PC-3 (cell line): ENCODE data around the gene PPM1E. TPM values are rescaled to one million over a fixed set of nuclear protein-coding genes. Genes with fewer than 3 reads are reported as not detected.

Experiments used
- ATAC-seq: fragments of 200-7000 bp; cut with Tn5 transposase; 2 replicates; pipeline ENCODE4 v1.9.1; 2020; ENCODE audit warnings: mild to moderate bottlenecking, moderate library complexity
- BruUV-seq: library from RNA; stranded (reverse); fragments of 400-500 nt; replicated peaks from 2 replicates; lab custom pipeline; 2021; lab: Mats Ljungman, UMichigan
- CTCF ChIA-PET: fragments of 300-600 bp; sonication (Branson Sonifier 250); formaldehyde crosslinking; loops from one replicate; lab custom pipeline; 2022; ENCODE audit warnings: antibody characterized with exemption; lab: Charles Lee
- POLR2A ChIA-PET: fragments of 300-600 bp; sonication (Branson Sonifier 250); formaldehyde crosslinking; loops from one replicate; lab custom pipeline; 2022; ENCODE audit warnings: antibody characterized with exemption; ENCODE audit not compliant: unreplicated experiment; lab: Charles Lee
- DNase-seq: peaks from one replicate; pipeline ENCODE4 v3.0.0-alpha.2; 2015
- H2AFZ ChIP-seq: fragments of 300-600 bp; sonication (generic); 2 replicates; pipeline ENCODE4 v1.6.0; 2016; ENCODE audit warnings: antibody characterized with exemption, low read length
- H3F3A ChIP-seq: fragments of 300-600 bp; sonication (generic); one replicate; pipeline ENCODE4 v1.6.0; 2017; ENCODE audit warnings: antibody characterized with exemption, low read length, control low read depth, mild to moderate bottlenecking; ENCODE audit not compliant: unreplicated experiment
- H3K27ac ChIP-seq: fragments of 300-600 bp; sonication (generic); 2 replicates; pipeline ENCODE4 v1.5.1; 2016; ENCODE audit warnings: mild to moderate bottlenecking, low read length
- H3K27me3 ChIP-seq: fragments of 300-600 bp; sonication (generic); 2 replicates; pipeline ENCODE4 v1.6.1; 2016; ENCODE audit warnings: low read length, mixed read lengths
- H3K36me3 ChIP-seq: fragments of 300-600 bp; sonication (generic); 2 replicates; pipeline ENCODE4 v1.6.1; 2016; ENCODE audit warnings: low read depth, mixed run types, low read length, mixed read lengths
- H3K4me1 ChIP-seq: fragments of 300-600 bp; sonication (generic); 2 replicates; pipeline ENCODE4 v1.5.1; 2016; ENCODE audit warnings: low read length; ENCODE audit not compliant: insufficient read depth
- H3K4me2 ChIP-seq: fragments of 300-600 bp; sonication (generic); 2 replicates; pipeline ENCODE4 v1.6.0; 2016; ENCODE audit warnings: low read length
- H3K4me3 ChIP-seq: fragments of 300-600 bp; sonication (generic); 2 replicates; pipeline ENCODE4 v1.5.1; 2016; ENCODE audit warnings: mild to moderate bottlenecking, low read length, mixed read lengths
- H3K79me2 ChIP-seq: fragments of 300-600 bp; sonication (generic); 2 replicates; pipeline ENCODE4 v1.6.1; 2017; ENCODE audit warnings: low read length, mixed read lengths
- H3K9ac ChIP-seq: fragments of 300-600 bp; sonication (generic); 2 replicates; pipeline ENCODE4 v1.6.0; 2016; ENCODE audit warnings: mild to moderate bottlenecking, low read length
- H3K9me2 ChIP-seq: fragments of 300-600 bp; sonication (generic); replicated peaks from 2 replicates; pipeline ENCODE4 v1.6.1; 2016; ENCODE audit warnings: mixed run types, low read length, mixed read lengths
- H3K9me3 ChIP-seq: fragments of 300-600 bp; sonication (generic); 2 replicates; pipeline ENCODE4 v1.6.1; 2016; ENCODE audit warnings: low read length, mixed read lengths
- H4K20me1 ChIP-seq: fragments of 300-600 bp; sonication (generic); 2 replicates; pipeline ENCODE4 v1.6.1; 2016; ENCODE audit warnings: low read length, mixed read lengths
- EZH2 ChIP-seq: fragments of 300-600 bp; sonication (generic); IDR thresholded peaks from one replicate; pipeline ENCODE4 v1.6.1; 2017; ENCODE audit warnings: antibody characterized with exemption, mild to moderate bottlenecking, low read length; ENCODE audit not compliant: unreplicated experiment
- EZH2phosphoT487 ChIP-seq: fragments of 300-600 bp; sonication (generic); IDR thresholded peaks from 2 replicates; pipeline ENCODE4 v1.6.1; 2018; ENCODE audit warnings: mild to moderate bottlenecking, antibody characterized with exemption, low read length, borderline replicate concordance
- intact Hi-C: fragments of 100-400 bp; cut with micrococcal nuclease; formaldehyde crosslinking; loops from 2 replicates; pipeline ENCODE4 v1.9.0; 2023
- total RNA-seq: library from RNA; depleted of rRNA; stranded (reverse); fragments of >200 nt; gene quantifications from 2 replicates; pipeline ENCODE4 v1.2.3, GENCODE V29; 2014
- TF ChIP-seq, protein P1 (sequence below): fragments of 300-600 bp; sonication (generic); conservative IDR thresholded peaks from 2 replicates; pipeline ENCODE4 v1.5.1; 2017; ENCODE audit warnings: antibody characterized with exemption, low read depth, mild to moderate bottlenecking, low read length

PPM1E gene
- total RNA-seq, 1 experiment from 2014 or later = not detected

DNA sequence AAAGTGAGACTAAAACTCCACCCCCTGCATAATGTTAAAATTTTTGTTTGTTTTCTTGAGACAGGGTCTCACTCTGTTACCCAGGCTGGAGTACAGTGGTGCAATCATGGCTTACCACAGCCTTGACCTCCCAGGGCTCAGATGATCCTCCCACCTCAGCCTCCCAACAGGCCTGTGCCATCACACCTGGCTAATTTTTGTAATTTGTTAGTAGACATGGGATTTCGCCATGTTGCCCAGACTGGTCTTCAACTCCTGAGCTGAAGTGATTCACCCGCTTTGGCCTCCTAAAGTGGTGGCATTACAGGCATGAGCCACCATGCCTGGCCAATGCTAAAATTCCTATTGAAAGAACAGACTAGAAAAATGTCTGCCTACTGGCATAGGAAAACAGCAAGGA is 247.2 kb downstream of the PPM1E start:
- POLR2A ChIA-PET = no interaction called here
- DNase-seq (no peak), ATAC-seq (no peak)
- H3K27ac ChIP-seq = no peak overlapping the region
- no peak overlapping the region for H3K9ac ChIP-seq
- H2AFZ ChIP-seq = no peak overlapping the region
- H3K9me3 ChIP-seq = no peaks in the 10 kb centered on the region
- no peaks in the 10 kb centered on the region for H3F3A ChIP-seq
- CTCF ChIA-PET = no interaction called here
- no peak overlapping the region for H3K4me2 ChIP-seq
- H3K79me2 ChIP-seq = no peaks in the 10 kb centered on the region
- H3K4me3 ChIP-seq = no peak overlapping the region
- H3K9me2 ChIP-seq = no peaks in the 10 kb centered on the region
- no peaks in the 10 kb centered on the region for H3K27me3 ChIP-seq
- H3K4me1 ChIP-seq = peaks cover 20% of the 10 kb centered on the region
- no TSS peak for BruUV-seq
- TF ChIP-seq EZH2 (no peak), EZH2phosphoT487 (no peak)
- TF ChIP-seq, protein P1, sequence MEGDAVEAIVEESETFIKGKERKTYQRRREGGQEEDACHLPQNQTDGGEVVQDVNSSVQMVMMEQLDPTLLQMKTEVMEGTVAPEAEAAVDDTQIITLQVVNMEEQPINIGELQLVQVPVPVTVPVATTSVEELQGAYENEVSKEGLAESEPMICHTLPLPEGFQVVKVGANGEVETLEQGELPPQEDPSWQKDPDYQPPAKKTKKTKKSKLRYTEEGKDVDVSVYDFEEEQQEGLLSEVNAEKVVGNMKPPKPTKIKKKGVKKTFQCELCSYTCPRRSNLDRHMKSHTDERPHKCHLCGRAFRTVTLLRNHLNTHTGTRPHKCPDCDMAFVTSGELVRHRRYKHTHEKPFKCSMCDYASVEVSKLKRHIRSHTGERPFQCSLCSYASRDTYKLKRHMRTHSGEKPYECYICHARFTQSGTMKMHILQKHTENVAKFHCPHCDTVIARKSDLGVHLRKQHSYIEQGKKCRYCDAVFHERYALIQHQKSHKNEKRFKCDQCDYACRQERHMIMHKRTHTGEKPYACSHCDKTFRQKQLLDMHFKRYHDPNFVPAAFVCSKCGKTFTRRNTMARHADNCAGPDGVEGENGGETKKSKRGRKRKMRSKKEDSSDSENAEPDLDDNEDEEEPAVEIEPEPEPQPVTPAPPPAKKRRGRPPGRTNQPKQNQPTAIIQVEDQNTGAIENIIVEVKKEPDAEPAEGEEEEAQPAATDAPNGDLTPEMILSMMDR = no peak
- H4K20me1 ChIP-seq = no peaks in the 10 kb centered on the region
- peaks cover 15% of the 10 kb centered on the region for H3K36me3 ChIP-seq
- intact Hi-C loops = no loop called here

DNA sequence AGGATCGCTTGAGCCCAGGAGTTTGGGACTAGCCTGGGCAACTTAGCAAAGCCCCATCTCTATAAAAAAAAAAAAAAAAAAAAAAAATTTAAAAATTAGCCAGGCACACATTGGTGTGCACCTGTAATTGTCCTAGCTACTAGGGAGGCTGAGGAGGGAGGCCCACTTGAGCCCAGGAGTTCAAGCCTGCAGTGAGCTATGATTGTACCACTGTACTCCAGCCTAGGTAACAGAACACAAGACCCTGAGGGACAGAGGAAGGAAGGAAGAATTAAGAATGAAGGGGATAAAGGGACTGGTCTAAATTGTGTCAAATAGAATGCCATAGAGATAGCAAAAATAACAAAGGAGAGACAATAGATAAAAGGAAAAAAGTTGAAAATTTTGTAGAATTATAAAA is 248.2 kb downstream of the PPM1E start:
- Histone ChIP-seq H3K79me2 (no peaks in the 10 kb centered on the region), H3K27me3 (no peaks in the 10 kb centered on the region), H3K9me3 (no peaks in the 10 kb centered on the region), H3K4me1 (peaks cover 10% of the 10 kb centered on the region), H3K27ac (no peak overlapping the region), H3K4me2 (no peak overlapping the region), H2AFZ (no peak overlapping the region), H3F3A (no peaks in the 10 kb centered on the region), H3K9ac (no peak overlapping the region), H4K20me1 (no peaks in the 10 kb centered on the region), H3K4me3 (no peak overlapping the region), H3K9me2 (no peaks in the 10 kb centered on the region), H3K36me3 (peaks cover 10% of the 10 kb centered on the region)
- ATAC-seq (no peak), DNase-seq (no peak)
- ChIA-PET CTCF (interaction anchor here (2.0 kb wide), 1 partner anchor 293 kb away, joined by 19 read pairs; no protein-coding TSS in a partner anchor), POLR2A (interaction anchor here (0.7 kb wide), 1 partner anchor 243 kb away, joined by 11 read pairs; no protein-coding TSS in a partner anchor)
- BruUV-seq = no TSS peak
- TF ChIP-seq, protein P1 = no peak
- TF ChIP-seq EZH2 (no peak), EZH2phosphoT487 (no peak)
- intact Hi-C loops = loop anchor here (2.0 kb wide), 1 partner anchor 373 kb away; no protein-coding TSS in a partner anchor
